K562 (cell line): ENCODE measurements around the gene FAM53B. TPM values are rescaled to one million over a fixed set of nuclear protein-coding genes. Genes with fewer than 3 reads are reported as not detected.

Source experiments
- ATAC-seq: fragments of 200-7000 bp; cut with Tn5 transposase; 3 replicates; pipeline ENCODE4 v1.9.1; 2020; ENCODE audit warnings: moderate library complexity
- BruUV-seq: library from RNA; stranded (reverse); fragments of 400-500 nt; replicated peaks from 2 replicates; lab custom pipeline; 2021; lab: Mats Ljungman, UMichigan
- CTCF ChIA-PET: fragments of 300-600 bp; formaldehyde crosslinking; extraction: SDS; loops from one replicate; lab custom pipeline; 2021; ENCODE audit warnings: low intra/inter-chr PET ratio; lab: Yijun Ruan, JAX
- POLR2A ChIA-PET: fragments of 300-600, 350-650 bp; sonication (Branson Sonifier 250); formaldehyde crosslinking; extraction: SDS; loops from one replicate; lab custom pipeline; 2021; ENCODE audit warnings: antibody characterized with exemption, inconsistent platforms; lab: Yijun Ruan, JAX
- DNase-seq, 4 experiments: peaks; one replicate each; pipeline versions ENCODE4 v3.0.0 to v3.0.0-alpha.2; 2011 to 2018; ENCODE audit warnings: low spot score in 3 of 4, mixed read lengths in 3 of 4; ENCODE audit errors: extremely low read depth in 1 of 4
- FAIRE-seq: peaks from 2 replicates; lab custom pipeline; 2011; peaks lifted over from hg19 to GRCh38; lab: Jason Lieb, UNC
- H2AFZ ChIP-seq: 2 replicates; pipeline ENCODE4 v1.6.0; 2011; ENCODE audit warnings: low read depth, low read length, control low read depth, inconsistent platforms
- H3K27ac ChIP-seq: fragments of 200-600 bp; 3 replicates; pipeline ENCODE4 v1.8.0; 2011; ENCODE audit warnings: low read depth, mild to moderate bottlenecking, control low read depth, inconsistent platforms, low read length, moderate library complexity, mixed read lengths; ENCODE audit errors: extremely low read depth
- H3K27me3 ChIP-seq, 2 experiments: fragments of 300-600 bp in 1 of 2; 2 replicates in 1 of 2; 3 replicates in 1 of 2; pipeline versions ENCODE4 v1.6.0 to v1.8.0; 2011; ENCODE audit warnings: inconsistent platforms in 2 of 2, low read length in 2 of 2, mild to moderate bottlenecking in 1 of 2, mixed read lengths in 1 of 2, moderate library complexity in 1 of 2; ENCODE audit not compliant: control insufficient read depth in 2 of 2, insufficient read depth in 2 of 2
- H3K36me3 ChIP-seq: fragments of 300-600 bp; 3 replicates; pipeline ENCODE4 v1.8.0; 2011; ENCODE audit warnings: mild to moderate bottlenecking, low read length, inconsistent platforms; ENCODE audit not compliant: control insufficient read depth, insufficient read depth
- H3K4me1 ChIP-seq, 2 experiments: fragments of 200-600 bp in 1 of 2; replicated peaks in 1 of 2; 2 replicates in 1 of 2; 3 replicates in 1 of 2; pipeline versions ENCODE4 v1.5.1 to v1.8.0; 2011; ENCODE audit warnings: inconsistent platforms in 2 of 2, low read length in 2 of 2, mild to moderate bottlenecking in 1 of 2, mixed read lengths in 1 of 2, moderate library complexity in 1 of 2; ENCODE audit not compliant: control insufficient read depth in 2 of 2, insufficient read depth in 2 of 2
- H3K4me2 ChIP-seq: 2 replicates; pipeline ENCODE4 v1.6.1; 2011; ENCODE audit warnings: low read length, control low read depth, inconsistent platforms, mixed read lengths; ENCODE audit not compliant: insufficient read depth
- H3K4me3 ChIP-seq: fragments of 200-600 bp; sonication (generic), shearing (Covaris generic); 2 replicates; pipeline ENCODE4 v1.5.1; 2016; ENCODE audit warnings: control low read depth, inconsistent platforms
- H3K79me2 ChIP-seq: fragments of 200-600 bp; 3 replicates; pipeline ENCODE4 v1.8.0; 2011; ENCODE audit warnings: low read length, inconsistent platforms; ENCODE audit not compliant: control insufficient read depth, insufficient read depth
- H3K9ac ChIP-seq, 2 experiments: 2 replicates each; pipeline versions ENCODE4 v1.6.0 to v1.6.1; 2011; ENCODE audit warnings: low read depth in 2 of 2, low read length in 2 of 2, control low read depth in 1 of 2, inconsistent platforms in 1 of 2, mild to moderate bottlenecking in 1 of 2, mixed read lengths in 1 of 2; ENCODE audit not compliant: insufficient read depth in 1 of 2
- H3K9me1 ChIP-seq: one replicate; pipeline ENCODE4 v1.6.0; 2011; ENCODE audit warnings: inconsistent platforms, mild to moderate bottlenecking, low read length, moderate library complexity; ENCODE audit not compliant: control insufficient read depth, insufficient read depth
- H3K9me3 ChIP-seq: replicated peaks from 2 replicates; pipeline ENCODE4 v1.5.1; 2011; ENCODE audit warnings: low read depth, low read length, inconsistent platforms; ENCODE audit not compliant: control insufficient read depth, insufficient read depth
- H4K20me1 ChIP-seq: replicated peaks from 2 replicates; pipeline ENCODE4 v1.6.1; 2011; ENCODE audit warnings: low read length, inconsistent platforms, mixed read lengths; ENCODE audit not compliant: control insufficient read depth, insufficient read depth
- CC2D1A ChIP-seq: fragments of 450-650 bp; IDR thresholded peaks from 2 replicates; pipeline ENCODE4 v1.6.1; 2017; ENCODE audit warnings: mild to moderate bottlenecking
- CEBPZ ChIP-seq: fragments of 150-350 bp; IDR thresholded peaks from 2 replicates; pipeline ENCODE4 v1.6.1; 2014; ENCODE audit warnings: low read depth, mild to moderate bottlenecking, low read length, borderline replicate concordance
- EP400 ChIP-seq: fragments of 450-650 bp; IDR thresholded peaks from 2 replicates; pipeline ENCODE4 v1.6.1; 2017; ENCODE audit warnings: antibody characterized with exemption, mild to moderate bottlenecking, moderate library complexity
- FOXP4 ChIP-seq: sonication (generic); formaldehyde crosslinking; IDR thresholded peaks from 2 replicates; pipeline ENCODE4 v1.8.0; 2022; ENCODE audit warnings: mild to moderate bottlenecking, missing genetic modification reagents, borderline replicate concordance
- HDAC8 ChIP-seq: fragments of 450-650 bp; IDR thresholded peaks from 2 replicates; pipeline ENCODE4 v1.6.1; 2016; ENCODE audit warnings: mild to moderate bottlenecking, missing genetic modification characterization, moderate library complexity, missing compliant biosample characterization
- HINFP ChIP-seq: fragments of 450-650 bp; conservative IDR thresholded peaks from 2 replicates; pipeline ENCODE4 v1.6.1; 2016; ENCODE audit warnings: missing genetic modification characterization, low read depth, mild to moderate bottlenecking, control low read depth, missing compliant biosample characterization
- JUND ChIP-seq, 2 experiments: IDR thresholded peaks; 2 replicates in 1 of 2; 3 replicates in 1 of 2; pipeline ENCODE4 v1.6.1; 2011; ENCODE audit warnings: borderline replicate concordance in 2 of 2, low read depth in 2 of 2, low read length in 2 of 2, improper control_type of control experiment in 1 of 2, missing biosample characterization in 1 of 2, missing genetic modification characterization in 1 of 2, missing genetic modification reagents in 1 of 2
- LCOR ChIP-seq: sonication (generic); formaldehyde crosslinking; IDR thresholded peaks from 2 replicates; pipeline ENCODE4 v1.8.0; 2022; ENCODE audit warnings: mild to moderate bottlenecking, missing genetic modification reagents
- NFXL1 ChIP-seq: fragments of 450-650 bp; formaldehyde crosslinking; IDR thresholded peaks from 2 replicates; pipeline ENCODE4 v1.4.0; 2021; ENCODE audit warnings: mild to moderate bottlenecking
- OTX1 ChIP-seq: fragments of 450-650 bp; formaldehyde crosslinking; IDR thresholded peaks from 2 replicates; pipeline ENCODE4 v1.4.0; 2022; ENCODE audit warnings: mild to moderate bottlenecking
- SMAD3 ChIP-seq: fragments of 450-650 bp; formaldehyde crosslinking; conservative IDR thresholded peaks from 2 replicates; pipeline ENCODE4 v1.4.0; 2020; ENCODE audit warnings: mild to moderate bottlenecking
- ZBTB2 ChIP-seq: fragments of 450-650 bp; IDR thresholded peaks from 2 replicates; pipeline ENCODE4 v1.6.1; 2016; ENCODE audit warnings: antibody characterized with exemption
- WGBS: fragments of 100-300 bp; shearing (Covaris generic); methylation state at CpG from one replicate; pipeline ENCODE4 v1.1.6; 2016; ENCODE audit warnings: low coverage, mixed read lengths; ENCODE audit not compliant: insufficient coverage; ENCODE audit errors: missing lambda C conversion rate; 5-methylcytosine and 5-hydroxymethylcytosine counted together
- in situ Hi-C: fragments of 300-500 bp; cut with MboI; formaldehyde crosslinking; loops from 4 replicates; pipeline ENCODE4 v1.15.0; 2018; ENCODE audit warnings: inconsistent platforms, mixed read lengths
- intact Hi-C: fragments of 100-400 bp; cut with micrococcal nuclease; formaldehyde crosslinking; loops from 2 replicates; pipeline ENCODE4 v1.14.2; 2022
- polyA plus RNA-seq, 8 experiments: library from polyadenylated mRNA; depleted of rRNA in 4 of 8; stranded (reverse) in 5 of 8; unstranded in 3 of 8; fragments of >200 nt; fragmentation: Nextera tagmentation in 2 of 8; fragmentation: Illumina TruSeq in 1 of 8; extraction: Ambion mirVana in 2 of 8; extraction: Trizol in 1 of 8; gene quantifications; 2 replicates each; pipeline versions ENCODE4 v1.2.1 to v1.2.3, GENCODE V29; 2011 to 2014; ENCODE audit warnings: inconsistent platforms in 1 of 8, missing spikeins in 1 of 8
- total RNA-seq, 7 experiments: library from RNA; depleted of rRNA in 6 of 7; stranded (reverse); fragments of >200 nt in 6 of 7; fragmentation: Illumina TruSeq in 2 of 7; extraction: Trizol in 2 of 7; gene quantifications; 2 replicates each; pipeline versions ENCODE4 v1.2.1 to v1.2.3, GENCODE V29; 2011 to 2021; ENCODE audit warnings: low replicate concordance in 1 of 7

FAM53B gene
- total and polyA plus RNA-seq, 9 of the 15 experiments (the other 6 are each of a cell fraction or from before 2014, with no cell fraction given), result 0.03 to 16.5 (median 5.0) TPM

- FAIRE-seq (no peak), ATAC-seq (no peak), DNase-seq (no peak)
- Histone ChIP-seq H3K4me3 (no peak overlapping the region), H4K20me1 (peaks cover 4% of the 10 kb centered on the region; the same call in 1 of the 2 replicates), H3K79me2 (no peaks in the 10 kb centered on the region), H3K4me1 (peaks cover 0 to 41% of the 10 kb centered on the region in 2 experiments; a peak in 2 of 5 replicates), H3K9me3 (no peaks in the 10 kb centered on the region), H3K4me2 (no peak overlapping the region), H3K27me3 (no peaks in the 10 kb centered on the region), H3K27ac (no peak overlapping the region), H3K9me1 (no peaks in the 10 kb centered on the region), H2AFZ (no peak overlapping the region), H3K9ac (no peak overlapping the region; a peak in 1 of 4 replicates), H3K36me3 (no peaks in the 10 kb centered on the region)
- ChIA-PET POLR2A (interaction anchor here (0.6 to 1.9 kb wide), 2 partner anchors 10 to 154 kb away, joined by 4 to 8 read pairs; no protein-coding TSS in a partner anchor), CTCF (no interaction called here)
- in situ Hi-C loops, result no loop called here
- BruUV-seq, result no TSS peak
- 13% methylated on average over 5 of the region's 12 CpGs for WGBS
- intact Hi-C loops, result no loop called here
- TF ChIP-seq CEBPZ, result no peak
- no peak for TF ChIP-seq FOXP4 (CRISPR knock-in tag)
- TF ChIP-seq EP400, result no peak
- TF ChIP-seq LCOR, result no peak
- TF ChIP-seq ZBTB2, result no peak
- no peak for TF ChIP-seq NFXL1
- no peak for TF ChIP-seq CC2D1A
- TF ChIP-seq OTX1 (CRISPR knock-in tag), result no peak
- TF ChIP-seq HDAC8 (tag), result no peak
- TF ChIP-seq JUND (IDR thresholded peaks at IDR 0.05; ENCODE audit: borderline replicate concordance, low read depth, low read length), result no peak
- TF ChIP-seq JUND (tag; IDR thresholded peaks at IDR 0.05; ENCODE audit: borderline replicate concordance, low read depth, low read length), result no peak
- no peak for TF ChIP-seq HINFP
- no peak for TF ChIP-seq SMAD3 (CRISPR knock-in tag)
These were observed 141.4 kb downstream of the FAM53B start for GRCh38 chr10:124602646-124603365.
